22Rv1 (cell line): ENCODE data around the gene GRM8.

ENCODE experiments used
- ZFX ChIP-seq: fragments of 450-650 bp; IDR thresholded peaks from 2 replicates; pipeline ENCODE4 v1.6.1; 2017; ENCODE audit warnings: antibody characterized with exemption, borderline replicate concordance
- TF ChIP-seq, protein P1 (sequence below): fragments of 450-650 bp; IDR thresholded peaks from 2 replicates; pipeline ENCODE4 v1.5.1; 2017; ENCODE audit warnings: mild to moderate bottlenecking

DNA sequence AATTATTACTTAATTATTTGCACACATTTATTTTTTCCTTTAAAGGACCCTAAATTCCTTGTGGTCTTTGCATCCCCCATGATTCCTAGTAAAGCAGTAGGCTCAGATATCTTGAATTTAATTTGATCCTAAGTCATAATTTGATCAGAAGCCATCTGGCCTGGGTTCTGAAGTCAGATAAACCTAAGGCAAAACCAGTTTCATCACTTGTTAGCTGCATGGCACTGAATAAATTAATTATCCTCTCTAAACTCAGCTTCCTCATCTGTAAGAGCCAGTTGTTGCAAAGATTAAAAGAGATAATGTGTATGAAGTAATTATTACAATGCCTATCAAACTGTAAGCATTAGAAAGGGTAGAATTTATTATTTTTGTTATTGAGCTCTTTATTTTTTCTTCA, 293.1 kb downstream of the GRM8 start:
- TF ChIP-seq, protein P1, sequence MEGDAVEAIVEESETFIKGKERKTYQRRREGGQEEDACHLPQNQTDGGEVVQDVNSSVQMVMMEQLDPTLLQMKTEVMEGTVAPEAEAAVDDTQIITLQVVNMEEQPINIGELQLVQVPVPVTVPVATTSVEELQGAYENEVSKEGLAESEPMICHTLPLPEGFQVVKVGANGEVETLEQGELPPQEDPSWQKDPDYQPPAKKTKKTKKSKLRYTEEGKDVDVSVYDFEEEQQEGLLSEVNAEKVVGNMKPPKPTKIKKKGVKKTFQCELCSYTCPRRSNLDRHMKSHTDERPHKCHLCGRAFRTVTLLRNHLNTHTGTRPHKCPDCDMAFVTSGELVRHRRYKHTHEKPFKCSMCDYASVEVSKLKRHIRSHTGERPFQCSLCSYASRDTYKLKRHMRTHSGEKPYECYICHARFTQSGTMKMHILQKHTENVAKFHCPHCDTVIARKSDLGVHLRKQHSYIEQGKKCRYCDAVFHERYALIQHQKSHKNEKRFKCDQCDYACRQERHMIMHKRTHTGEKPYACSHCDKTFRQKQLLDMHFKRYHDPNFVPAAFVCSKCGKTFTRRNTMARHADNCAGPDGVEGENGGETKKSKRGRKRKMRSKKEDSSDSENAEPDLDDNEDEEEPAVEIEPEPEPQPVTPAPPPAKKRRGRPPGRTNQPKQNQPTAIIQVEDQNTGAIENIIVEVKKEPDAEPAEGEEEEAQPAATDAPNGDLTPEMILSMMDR, result no peak
- TF ChIP-seq ZFX, result no peak
